ENCODE results near the gene MOCS2.

MOCS2 gene

GRCh38 chr5:53092242-53092641 lies 17.3 kb downstream of the MOCS2 start:
- Histone ChIP-seq H3K79me1 (ENCODE audit: low read length) (no peaks in the 10 kb centered on the region), H3K56ac (ENCODE audit: low read length) (no peak overlapping the region), H2AK5ac (ENCODE audit: low read length) (no peak overlapping the region), H2BK15ac (replicated peaks; ENCODE audit: low read depth) (no peak overlapping the region), H3K27ac (ENCODE audit: low read depth, low read length) (no peak overlapping the region), H2BK5ac (ENCODE audit: low read length) (no peak overlapping the region), H3K4me3 (ENCODE audit: low read length) (no peak overlapping the region), H3K9ac (ENCODE audit: low read length) (no peak overlapping the region), H3K36me3 (ENCODE audit: control insufficient read depth, insufficient read depth, low read length) (no peaks in the 10 kb centered on the region), H3K23ac (ENCODE audit: low read length) (no peak overlapping the region), H3K4me2 (ENCODE audit: low read length) (no peak overlapping the region), H3K27me3 (ENCODE audit: insufficient read depth, low read length, poor library complexity) (no peaks in the 10 kb centered on the region), H4K8ac (ENCODE audit: low read depth, low read length) (no peak overlapping the region), H4K5ac (ENCODE audit: low read length) (no peak overlapping the region), H3K4ac (ENCODE audit: low read depth, low read length) (no peak overlapping the region), H3K79me2 (ENCODE audit: control insufficient read depth, insufficient read depth, low read length) (no peaks in the 10 kb centered on the region), H3K18ac (ENCODE audit: low read length) (no peak overlapping the region), H3K4me1 (ENCODE audit: control insufficient read depth, low read depth, low read length) (no peaks in the 10 kb centered on the region), H2BK120ac (ENCODE audit: low read depth, low read length) (no peak overlapping the region)
- no CpG with 5 or more reads among the region's 2 CpGs for whole genome bisulfite sequencing (ENCODE audit: extremely low coverage, insufficient coverage, low lambda C conversion rate)
- DNase-seq: no peak

DNA sequence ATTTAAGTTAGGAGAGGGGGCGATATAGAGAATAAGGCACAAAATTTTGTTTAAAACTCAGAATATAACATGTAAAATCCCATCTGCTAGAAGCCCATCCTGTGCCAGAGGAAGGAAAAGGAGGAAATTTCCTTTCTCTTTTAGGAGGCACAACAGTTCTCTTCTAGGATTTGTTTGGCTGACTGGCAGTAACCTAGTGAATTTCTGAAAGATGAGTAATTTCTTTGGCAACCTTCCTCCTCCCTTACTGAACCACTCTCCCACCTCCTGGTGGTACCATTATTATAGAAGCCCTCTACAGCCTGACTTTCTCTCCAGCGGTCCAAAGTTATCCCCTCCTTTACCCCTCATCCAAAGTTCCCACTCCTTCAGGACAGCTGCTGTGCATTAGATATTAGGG lies 18.3 kb downstream of the MOCS2 start:
- no peaks in the 10 kb centered on the region for H3K79me1 ChIP-seq (ENCODE audit: low read length)
- no peak overlapping the region for H3K4ac ChIP-seq (ENCODE audit: low read depth, low read length)
- no peaks in the 10 kb centered on the region for H3K4me1 ChIP-seq (ENCODE audit: control insufficient read depth, low read depth, low read length)
- no peak overlapping the region for H3K23ac ChIP-seq (ENCODE audit: low read length)
- no CpG with 5 or more reads among the region's 2 CpGs for WGBS (ENCODE audit: extremely low coverage, insufficient coverage, low lambda C conversion rate)
- H2BK5ac ChIP-seq (ENCODE audit: low read length): no peak overlapping the region
- H3K36me3 ChIP-seq (ENCODE audit: control insufficient read depth, insufficient read depth, low read length): no peaks in the 10 kb centered on the region
- no peak overlapping the region for H3K4me2 ChIP-seq (ENCODE audit: low read length)
- no peak overlapping the region for H3K9ac ChIP-seq (ENCODE audit: low read length)
- peak; percentile 21 for DNase-seq
- H3K27ac ChIP-seq (ENCODE audit: low read depth, low read length): no peak overlapping the region
- no peak overlapping the region for H2BK120ac ChIP-seq (ENCODE audit: low read depth, low read length)
- no peaks in the 10 kb centered on the region for H3K79me2 ChIP-seq (ENCODE audit: control insufficient read depth, insufficient read depth, low read length)
- H2AK5ac ChIP-seq (ENCODE audit: low read length): no peak overlapping the region
- H4K8ac ChIP-seq (ENCODE audit: low read depth, low read length): no peak overlapping the region
- H3K18ac ChIP-seq (ENCODE audit: low read length): no peak overlapping the region
- no peak overlapping the region for H4K5ac ChIP-seq (ENCODE audit: low read length)
- no peaks in the 10 kb centered on the region for H3K27me3 ChIP-seq (ENCODE audit: insufficient read depth, low read length, poor library complexity)
- no peak overlapping the region for H3K56ac ChIP-seq (ENCODE audit: low read length)
- H3K4me3 ChIP-seq (ENCODE audit: low read length): no peak overlapping the region
- H2BK15ac ChIP-seq (replicated peaks; ENCODE audit: low read depth): no peak overlapping the region

GRCh38 chr5:53090229-53090628 lies 19.3 kb downstream of the MOCS2 start:
- no peak overlapping the region for H4K8ac ChIP-seq (ENCODE audit: low read depth, low read length)
- no peak overlapping the region for H2AK5ac ChIP-seq (ENCODE audit: low read length)
- H2BK120ac ChIP-seq (ENCODE audit: low read depth, low read length): no peak overlapping the region
- no peak overlapping the region for H3K9ac ChIP-seq (ENCODE audit: low read length)
- WGBS (ENCODE audit: extremely low coverage, insufficient coverage, low lambda C conversion rate): no CpG with 5 or more reads among the region's 5 CpGs
- H3K18ac ChIP-seq (ENCODE audit: low read length): no peak overlapping the region
- H3K79me2 ChIP-seq (ENCODE audit: control insufficient read depth, insufficient read depth, low read length): no peaks in the 10 kb centered on the region
- H3K4me3 ChIP-seq (ENCODE audit: low read length): no peak overlapping the region
- no peak overlapping the region for H4K5ac ChIP-seq (ENCODE audit: low read length)
- no peaks in the 10 kb centered on the region for H3K79me1 ChIP-seq (ENCODE audit: low read length)
- no peak overlapping the region for H3K4ac ChIP-seq (ENCODE audit: low read depth, low read length)
- no peak overlapping the region for H3K56ac ChIP-seq (ENCODE audit: low read length)
- H2BK5ac ChIP-seq (ENCODE audit: low read length): no peak overlapping the region
- H3K27me3 ChIP-seq (ENCODE audit: insufficient read depth, low read length, poor library complexity): no peaks in the 10 kb centered on the region
- DNase-seq: no peak
- no peaks in the 10 kb centered on the region for H3K4me1 ChIP-seq (ENCODE audit: control insufficient read depth, low read depth, low read length)
- no peaks in the 10 kb centered on the region for H3K36me3 ChIP-seq (ENCODE audit: control insufficient read depth, insufficient read depth, low read length)
- H2BK15ac ChIP-seq (replicated peaks; ENCODE audit: low read depth): no peak overlapping the region
- H3K23ac ChIP-seq (ENCODE audit: low read length): no peak overlapping the region
- H3K27ac ChIP-seq (ENCODE audit: low read depth, low read length): no peak overlapping the region
- H3K4me2 ChIP-seq (ENCODE audit: low read length): no peak overlapping the region

- no peaks in the 10 kb centered on the region for H3K79me1 ChIP-seq (ENCODE audit: low read length)
- H3K4ac ChIP-seq (ENCODE audit: low read depth, low read length): no peak overlapping the region
- no peak overlapping the region for H3K18ac ChIP-seq (ENCODE audit: low read length)
- H3K56ac ChIP-seq (ENCODE audit: low read length): no peak overlapping the region
- no peak overlapping the region for H4K8ac ChIP-seq (ENCODE audit: low read depth, low read length)
- no peak overlapping the region for H2AK5ac ChIP-seq (ENCODE audit: low read length)
- H2BK15ac ChIP-seq (replicated peaks; ENCODE audit: low read depth): no peak overlapping the region
- H3K9ac ChIP-seq (ENCODE audit: low read length): no peak overlapping the region
- H3K36me3 ChIP-seq (ENCODE audit: control insufficient read depth, insufficient read depth, low read length): no peaks in the 10 kb centered on the region
- no peaks in the 10 kb centered on the region for H3K4me1 ChIP-seq (ENCODE audit: control insufficient read depth, low read depth, low read length)
- no peak for DNase-seq
- H4K5ac ChIP-seq (ENCODE audit: low read length): no peak overlapping the region
- WGBS (ENCODE audit: extremely low coverage, insufficient coverage, low lambda C conversion rate): no CpG with 5 or more reads among the region's 4 CpGs
- H2BK5ac ChIP-seq (ENCODE audit: low read length): no peak overlapping the region
- H3K27me3 ChIP-seq (ENCODE audit: insufficient read depth, low read length, poor library complexity): no peaks in the 10 kb centered on the region
- H2BK120ac ChIP-seq (ENCODE audit: low read depth, low read length): no peak overlapping the region
- no peaks in the 10 kb centered on the region for H3K79me2 ChIP-seq (ENCODE audit: control insufficient read depth, insufficient read depth, low read length)
- no peak overlapping the region for H3K27ac ChIP-seq (ENCODE audit: low read depth, low read length)
- no peak overlapping the region for H3K4me3 ChIP-seq (ENCODE audit: low read length)
- no peak overlapping the region for H3K23ac ChIP-seq (ENCODE audit: low read length)
- no peak overlapping the region for H3K4me2 ChIP-seq (ENCODE audit: low read length)
Observed at GRCh38 chr5:53089481-53089991, 20.0 kb downstream of the MOCS2 start.

- Histone ChIP-seq H3K23ac (ENCODE audit: low read length) (no peak overlapping the region), H3K36me3 (ENCODE audit: control insufficient read depth, insufficient read depth, low read length) (no peaks in the 10 kb centered on the region)
Observed at GRCh38 chr5:53087621-53088121, 21.9 kb downstream of the MOCS2 start.

GRCh38 chr5:53087171-53087570 lies 22.4 kb downstream of the MOCS2 start:
- Histone ChIP-seq H3K4me1 (ENCODE audit: control insufficient read depth, low read depth, low read length) (no peaks in the 10 kb centered on the region), H2BK15ac (replicated peaks; ENCODE audit: low read depth) (no peak overlapping the region), H2AK5ac (ENCODE audit: low read length) (no peak overlapping the region), H3K4me3 (ENCODE audit: low read length) (no peak overlapping the region), H3K56ac (ENCODE audit: low read length) (no peak overlapping the region), H3K9ac (ENCODE audit: low read length) (no peak overlapping the region), H3K18ac (ENCODE audit: low read length) (no peak overlapping the region), H4K8ac (ENCODE audit: low read depth, low read length) (no peak overlapping the region), H3K23ac (ENCODE audit: low read length) (no peak overlapping the region), H4K5ac (ENCODE audit: low read length) (no peak overlapping the region), H3K4ac (ENCODE audit: low read depth, low read length) (no peak overlapping the region), H3K27me3 (ENCODE audit: insufficient read depth, low read length, poor library complexity) (no peaks in the 10 kb centered on the region), H2BK5ac (ENCODE audit: low read length) (no peak overlapping the region), H2BK120ac (ENCODE audit: low read depth, low read length) (no peak overlapping the region), H3K79me1 (ENCODE audit: low read length) (no peaks in the 10 kb centered on the region), H3K27ac (ENCODE audit: low read depth, low read length) (no peak overlapping the region), H3K36me3 (ENCODE audit: control insufficient read depth, insufficient read depth, low read length) (no peaks in the 10 kb centered on the region), H3K4me2 (ENCODE audit: low read length) (no peak overlapping the region), H3K79me2 (ENCODE audit: control insufficient read depth, insufficient read depth, low read length) (no peaks in the 10 kb centered on the region)
- DNase-seq: no peak
- no CpG with 5 or more reads among the region's 1 CpG for WGBS (ENCODE audit: extremely low coverage, insufficient coverage, low lambda C conversion rate)

More at GRCh38 chr5:53087621-53088121, 21.9 kb downstream of the MOCS2 start:
- Histone ChIP-seq H2BK5ac (ENCODE audit: low read length) (no peak overlapping the region), H3K27ac (ENCODE audit: low read depth, low read length) (no peak overlapping the region), H2AK5ac (ENCODE audit: low read length) (no peak overlapping the region), H3K18ac (ENCODE audit: low read length) (no peak overlapping the region), H3K4me3 (ENCODE audit: low read length) (no peak overlapping the region), H3K27me3 (ENCODE audit: insufficient read depth, low read length, poor library complexity) (no peaks in the 10 kb centered on the region), H4K8ac (ENCODE audit: low read depth, low read length) (no peak overlapping the region), H3K4me1 (ENCODE audit: control insufficient read depth, low read depth, low read length) (no peaks in the 10 kb centered on the region), H3K9ac (ENCODE audit: low read length) (no peak overlapping the region), H4K5ac (ENCODE audit: low read length) (no peak overlapping the region), H3K56ac (ENCODE audit: low read length) (no peak overlapping the region), H3K4me2 (ENCODE audit: low read length) (no peak overlapping the region), H2BK15ac (replicated peaks; ENCODE audit: low read depth) (no peak overlapping the region), H3K79me1 (ENCODE audit: low read length) (no peaks in the 10 kb centered on the region), H3K4ac (ENCODE audit: low read depth, low read length) (no peak overlapping the region), H3K79me2 (ENCODE audit: control insufficient read depth, insufficient read depth, low read length) (no peaks in the 10 kb centered on the region), H2BK120ac (ENCODE audit: low read depth, low read length) (no peak overlapping the region)
- whole genome bisulfite sequencing (ENCODE audit: extremely low coverage, insufficient coverage, low lambda C conversion rate): no CpG with 5 or more reads among the region's 1 CpG
- no peak for DNase-seq
